K562 (cell line): ENCODE data around the gene CLEC18B. TPM values are rescaled to one million over a fixed set of nuclear protein-coding genes. Genes with fewer than 3 reads are reported as not detected.

Experiments
- ATAC-seq: fragments of 200-7000 bp; cut with Tn5 transposase; 3 replicates; pipeline ENCODE4 v1.9.1; 2020; ENCODE audit warnings: moderate library complexity
- BruUV-seq: library from RNA; stranded (reverse); fragments of 400-500 nt; replicated peaks from 2 replicates; lab custom pipeline; 2021; lab: Mats Ljungman, UMichigan
- CTCF ChIA-PET: fragments of 300-600 bp; formaldehyde crosslinking; extraction: SDS; loops from one replicate; lab custom pipeline; 2021; ENCODE audit warnings: low intra/inter-chr PET ratio; lab: Yijun Ruan, JAX
- POLR2A ChIA-PET: fragments of 300-600, 350-650 bp; sonication (Branson Sonifier 250); formaldehyde crosslinking; extraction: SDS; loops from one replicate; lab custom pipeline; 2021; ENCODE audit warnings: antibody characterized with exemption, inconsistent platforms; lab: Yijun Ruan, JAX
- DNase-seq, 4 experiments: peaks; one replicate each; pipeline versions ENCODE4 v3.0.0 to v3.0.0-alpha.2; 2011 to 2018; ENCODE audit warnings: low spot score in 3 of 4, mixed read lengths in 3 of 4; ENCODE audit errors: extremely low read depth in 1 of 4
- FAIRE-seq: peaks from 2 replicates; lab custom pipeline; 2011; peaks lifted over from hg19 to GRCh38; lab: Jason Lieb, UNC
- H2AFZ ChIP-seq: 2 replicates; pipeline ENCODE4 v1.6.0; 2011; ENCODE audit warnings: low read depth, low read length, control low read depth, inconsistent platforms
- H3K27ac ChIP-seq: fragments of 200-600 bp; 3 replicates; pipeline ENCODE4 v1.8.0; 2011; ENCODE audit warnings: low read depth, mild to moderate bottlenecking, control low read depth, inconsistent platforms, low read length, moderate library complexity, mixed read lengths; ENCODE audit errors: extremely low read depth
- H3K27me3 ChIP-seq, 2 experiments: fragments of 300-600 bp in 1 of 2; 2 replicates in 1 of 2; 3 replicates in 1 of 2; pipeline versions ENCODE4 v1.6.0 to v1.8.0; 2011; ENCODE audit warnings: inconsistent platforms in 2 of 2, low read length in 2 of 2, mild to moderate bottlenecking in 1 of 2, mixed read lengths in 1 of 2, moderate library complexity in 1 of 2; ENCODE audit not compliant: control insufficient read depth in 2 of 2, insufficient read depth in 2 of 2
- H3K36me3 ChIP-seq: fragments of 300-600 bp; 3 replicates; pipeline ENCODE4 v1.8.0; 2011; ENCODE audit warnings: mild to moderate bottlenecking, low read length, inconsistent platforms; ENCODE audit not compliant: control insufficient read depth, insufficient read depth
- H3K4me1 ChIP-seq, 2 experiments: fragments of 200-600 bp in 1 of 2; replicated peaks in 1 of 2; 2 replicates in 1 of 2; 3 replicates in 1 of 2; pipeline versions ENCODE4 v1.5.1 to v1.8.0; 2011; ENCODE audit warnings: inconsistent platforms in 2 of 2, low read length in 2 of 2, mild to moderate bottlenecking in 1 of 2, mixed read lengths in 1 of 2, moderate library complexity in 1 of 2; ENCODE audit not compliant: control insufficient read depth in 2 of 2, insufficient read depth in 2 of 2
- H3K4me2 ChIP-seq: 2 replicates; pipeline ENCODE4 v1.6.1; 2011; ENCODE audit warnings: low read length, control low read depth, inconsistent platforms, mixed read lengths; ENCODE audit not compliant: insufficient read depth
- H3K4me3 ChIP-seq: fragments of 200-600 bp; sonication (generic), shearing (Covaris generic); 2 replicates; pipeline ENCODE4 v1.5.1; 2016; ENCODE audit warnings: control low read depth, inconsistent platforms
- H3K79me2 ChIP-seq: fragments of 200-600 bp; 3 replicates; pipeline ENCODE4 v1.8.0; 2011; ENCODE audit warnings: low read length, inconsistent platforms; ENCODE audit not compliant: control insufficient read depth, insufficient read depth
- H3K9ac ChIP-seq, 2 experiments: 2 replicates each; pipeline versions ENCODE4 v1.6.0 to v1.6.1; 2011; ENCODE audit warnings: low read depth in 2 of 2, low read length in 2 of 2, control low read depth in 1 of 2, inconsistent platforms in 1 of 2, mild to moderate bottlenecking in 1 of 2, mixed read lengths in 1 of 2; ENCODE audit not compliant: insufficient read depth in 1 of 2
- H3K9me1 ChIP-seq: one replicate; pipeline ENCODE4 v1.6.0; 2011; ENCODE audit warnings: inconsistent platforms, mild to moderate bottlenecking, low read length, moderate library complexity; ENCODE audit not compliant: control insufficient read depth, insufficient read depth
- H3K9me3 ChIP-seq: replicated peaks from 2 replicates; pipeline ENCODE4 v1.5.1; 2011; ENCODE audit warnings: low read depth, low read length, inconsistent platforms; ENCODE audit not compliant: control insufficient read depth, insufficient read depth
- H4K20me1 ChIP-seq: replicated peaks from 2 replicates; pipeline ENCODE4 v1.6.1; 2011; ENCODE audit warnings: low read length, inconsistent platforms, mixed read lengths; ENCODE audit not compliant: control insufficient read depth, insufficient read depth
- ATF3 ChIP-seq, 2 experiments: fragments of 450-650 bp in 1 of 2; sonication (generic) in 1 of 2; formaldehyde crosslinking in 1 of 2; IDR thresholded peaks in 1 of 2; conservative IDR thresholded peaks in 1 of 2; 2 replicates each; pipeline versions ENCODE4 v1.6.1 to v1.8.1; 2016 to 2023; ENCODE audit warnings: mild to moderate bottlenecking in 2 of 2, moderate library complexity in 2 of 2, inconsistent platforms in 1 of 2, missing genetic modification reagents in 1 of 2
- FOSL1 ChIP-seq: fragments of 200-800 bp; sonication (Bioruptor generic); conservative IDR thresholded peaks from 2 replicates; pipeline ENCODE4 v1.6.1; 2016; ENCODE audit warnings: missing genetic modification characterization, missing compliant biosample characterization
- JUN ChIP-seq, 2 experiments: sonication (generic) in 1 of 2; formaldehyde crosslinking in 1 of 2; IDR thresholded peaks; 2 replicates each; pipeline versions ENCODE4 v1.6.1 to v1.8.0; 2012 to 2022; ENCODE audit warnings: borderline replicate concordance in 2 of 2, mild to moderate bottlenecking in 2 of 2, improper control_type of control experiment in 1 of 2, low read depth in 1 of 2, low read length in 1 of 2, missing genetic modification reagents in 1 of 2
- JUND ChIP-seq, 2 experiments: IDR thresholded peaks; 2 replicates in 1 of 2; 3 replicates in 1 of 2; pipeline ENCODE4 v1.6.1; 2011; ENCODE audit warnings: borderline replicate concordance in 2 of 2, low read depth in 2 of 2, low read length in 2 of 2, improper control_type of control experiment in 1 of 2, missing biosample characterization in 1 of 2, missing genetic modification characterization in 1 of 2, missing genetic modification reagents in 1 of 2
- MEIS2 ChIP-seq: fragments of 450-650 bp; IDR thresholded peaks from 2 replicates; pipeline ENCODE4 v1.6.1; 2014; ENCODE audit warnings: mild to moderate bottlenecking; ENCODE audit not compliant: partially characterized antibody
- NFIC ChIP-seq: fragments of 450-650 bp; IDR thresholded peaks from 2 replicates; pipeline ENCODE4 v1.6.1; 2017; ENCODE audit warnings: mild to moderate bottlenecking, inconsistent platforms
- PCBP1 ChIP-seq: fragments of 200-400 bp; formaldehyde crosslinking; IDR thresholded peaks from 2 replicates; pipeline ENCODE4 v1.6.1; 2018; ENCODE audit warnings: mild to moderate bottlenecking, low read depth, low read length; ENCODE audit not compliant: poor library complexity, severe bottlenecking
- SRSF9 ChIP-seq: fragments of 200-400 bp; formaldehyde crosslinking; IDR thresholded peaks from 2 replicates; pipeline ENCODE4 v1.6.1; 2017; ENCODE audit warnings: low read depth, low read length, borderline replicate concordance
- ZBTB11 ChIP-seq, 3 experiments: fragments of 200-800 bp in 1 of 3; fragments of 250-450 bp in 1 of 3; fragments of 450-650 bp in 1 of 3; sonication (Bioruptor Pico) in 1 of 3; sonication (Bioruptor generic) in 1 of 3; formaldehyde crosslinking in 1 of 3; IDR thresholded peaks; 2 replicates each; pipeline versions ENCODE4 v1.6.1 to v1.8.0; 2016 to 2022; ENCODE audit warnings: mild to moderate bottlenecking in 2 of 3, missing genetic modification characterization in 2 of 3, missing compliant biosample characterization in 1 of 3, moderate library complexity in 1 of 3
- ZBTB43 ChIP-seq: sonication (generic); formaldehyde crosslinking; IDR thresholded peaks from 2 replicates; pipeline ENCODE4 v1.8.0; 2023; ENCODE audit warnings: mild to moderate bottlenecking, missing genetic modification reagents
- ZNF584 ChIP-seq: fragments of 200-800 bp; sonication (Bioruptor generic); IDR thresholded peaks from 2 replicates; pipeline ENCODE4 v1.6.1; 2016; ENCODE audit warnings: low read depth, mild to moderate bottlenecking, missing genetic modification characterization, missing compliant biosample characterization
- WGBS: fragments of 100-300 bp; shearing (Covaris generic); methylation state at CpG from one replicate; pipeline ENCODE4 v1.1.6; 2016; ENCODE audit warnings: low coverage, mixed read lengths; ENCODE audit not compliant: insufficient coverage; ENCODE audit errors: missing lambda C conversion rate; 5-methylcytosine and 5-hydroxymethylcytosine counted together
- in situ Hi-C: fragments of 300-500 bp; cut with MboI; formaldehyde crosslinking; loops from 4 replicates; pipeline ENCODE4 v1.15.0; 2018; ENCODE audit warnings: inconsistent platforms, mixed read lengths
- intact Hi-C: fragments of 100-400 bp; cut with micrococcal nuclease; formaldehyde crosslinking; loops from 2 replicates; pipeline ENCODE4 v1.14.2; 2022
- polyA plus RNA-seq, 8 experiments: library from polyadenylated mRNA; depleted of rRNA in 4 of 8; stranded (reverse) in 5 of 8; unstranded in 3 of 8; fragments of >200 nt; fragmentation: Nextera tagmentation in 2 of 8; fragmentation: Illumina TruSeq in 1 of 8; extraction: Ambion mirVana in 2 of 8; extraction: Trizol in 1 of 8; gene quantifications; 2 replicates each; pipeline versions ENCODE4 v1.2.1 to v1.2.3, GENCODE V29; 2011 to 2014; ENCODE audit warnings: inconsistent platforms in 1 of 8, missing spikeins in 1 of 8
- total RNA-seq, 7 experiments: library from RNA; depleted of rRNA in 6 of 7; stranded (reverse); fragments of >200 nt in 6 of 7; fragmentation: Illumina TruSeq in 2 of 7; extraction: Trizol in 2 of 7; gene quantifications; 2 replicates each; pipeline versions ENCODE4 v1.2.1 to v1.2.3, GENCODE V29; 2011 to 2021; ENCODE audit warnings: low replicate concordance in 1 of 7

The CLEC18B gene
- total and polyA plus RNA-seq, 9 of the 15 experiments (the other 6 are each of a cell fraction or from before 2014, with no cell fraction given) = 0.23 to 7.6 (median 3.5) TPM

- no peaks in the 10 kb centered on the region; a peak in 1 of 5 replicates for H3K4me1 ChIP-seq
- BruUV-seq = no TSS peak
- WGBS = 84% methylated on average over 7 of the region's 8 CpGs
- no peak overlapping the region for H3K27ac ChIP-seq
- peak in 2 of 4 experiments; percentile 5 to 18 for DNase-seq
- H3K36me3 ChIP-seq = peaks cover 18% of the 10 kb centered on the region; the same call in 2 of the 3 replicates
- TF ChIP-seq FOSL1 (tag) (peak; percentile 81), NFIC (peak; percentile 41), ATF3 (IDR thresholded peaks at IDR 0.05) (peak; percentile 35; the same call in 1 of the 2 replicates), ATF3 (CRISPR knock-in tag; conservative IDR thresholded peaks at IDR 0.05) (no peak), SRSF9 (no peak), MEIS2 (no peak), JUND (IDR thresholded peaks at IDR 0.05; ENCODE audit: borderline replicate concordance, low read depth, low read length) (peak; percentile 47; the same call in 1 of the 2 replicates), JUND (tag; IDR thresholded peaks at IDR 0.05; ENCODE audit: borderline replicate concordance, low read depth, low read length) (no peak; the same call in 2 of the 3 replicates), ZNF584 (no peak), JUN (IDR thresholded peaks at IDR 0.05; ENCODE audit: borderline replicate concordance, low read depth, low read length) (0 out of 2 replicates have a peak, but pooled peaks have one; percentile 21), JUN (CRISPR knock-in tag; IDR thresholded peaks at IDR 0.05; ENCODE audit: borderline replicate concordance) (no peak), ZBTB11 (CRISPR knock-in tag; IDR thresholded peaks at IDR 0.05) (0 out of 6 replicates have a peak, but pooled peaks of 1 of the 3 experiments have one; percentile 54), PCBP1 (no peak), ZBTB43 (no peak)
- TF ChIP-seq, all 486 proteins: peak for 6
- H3K4me2 ChIP-seq = no peak overlapping the region
- no peaks in the 10 kb centered on the region for H3K27me3 ChIP-seq
- no peak overlapping the region for H2AFZ ChIP-seq
- intact Hi-C loops = loop anchor here (5.0 kb wide), 1 partner anchor 103 kb away; no protein-coding TSS in a partner anchor
- H3K9ac ChIP-seq = no peak overlapping the region
- H3K9me3 ChIP-seq = no peaks in the 10 kb centered on the region
- in situ Hi-C loops = no loop called here
- H3K79me2 ChIP-seq = no peaks in the 10 kb centered on the region
- ATAC-seq (no peak), FAIRE-seq (no peak)
- H4K20me1 ChIP-seq = peaks cover 3% of the 10 kb centered on the region; the same call in 1 of the 2 replicates
- H3K9me1 ChIP-seq = no peaks in the 10 kb centered on the region
- no peak overlapping the region for H3K4me3 ChIP-seq
- CTCF ChIA-PET = no interaction called here
- POLR2A ChIA-PET = no interaction called here
Measured at GRCh38 chr16:74448990-74449389, 27.7 kb upstream of the CLEC18B start.
